ENCODE results near the gene ATOH8.

DNA sequence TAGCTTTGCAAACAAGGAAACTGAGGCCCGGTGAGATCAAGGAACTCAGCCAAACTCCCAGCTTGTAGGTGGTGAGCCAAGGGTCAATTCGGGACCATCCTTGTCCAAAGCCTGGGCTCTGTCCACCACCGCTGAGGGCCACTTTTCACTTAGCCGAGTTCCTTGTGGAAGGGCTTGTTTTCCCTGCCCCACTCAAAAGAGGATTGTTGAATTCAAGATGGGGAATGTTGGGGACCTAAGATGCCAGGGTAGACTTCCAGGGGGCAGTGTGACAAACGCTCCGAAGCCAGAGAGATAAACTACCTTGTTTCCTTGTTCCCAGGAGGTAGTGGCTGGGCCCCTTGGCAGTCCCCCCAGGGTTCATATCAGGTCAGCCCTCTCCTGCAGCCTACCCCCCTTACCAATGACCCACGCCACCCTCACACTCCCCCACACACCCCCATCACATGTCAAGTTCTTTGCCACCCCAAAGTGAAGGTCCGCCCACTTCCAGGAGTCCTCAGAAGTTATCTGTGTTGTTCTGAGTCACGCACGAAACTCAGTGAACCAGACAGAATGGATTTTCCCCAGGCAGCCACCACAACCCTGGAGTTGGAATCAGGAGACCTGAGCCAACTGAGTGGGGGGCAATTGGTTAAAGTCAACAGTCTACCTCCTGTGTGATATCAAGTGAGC, 10.3 kb upstream of the ATOH8 start:
- TF ChIP-seq, protein P1, sequence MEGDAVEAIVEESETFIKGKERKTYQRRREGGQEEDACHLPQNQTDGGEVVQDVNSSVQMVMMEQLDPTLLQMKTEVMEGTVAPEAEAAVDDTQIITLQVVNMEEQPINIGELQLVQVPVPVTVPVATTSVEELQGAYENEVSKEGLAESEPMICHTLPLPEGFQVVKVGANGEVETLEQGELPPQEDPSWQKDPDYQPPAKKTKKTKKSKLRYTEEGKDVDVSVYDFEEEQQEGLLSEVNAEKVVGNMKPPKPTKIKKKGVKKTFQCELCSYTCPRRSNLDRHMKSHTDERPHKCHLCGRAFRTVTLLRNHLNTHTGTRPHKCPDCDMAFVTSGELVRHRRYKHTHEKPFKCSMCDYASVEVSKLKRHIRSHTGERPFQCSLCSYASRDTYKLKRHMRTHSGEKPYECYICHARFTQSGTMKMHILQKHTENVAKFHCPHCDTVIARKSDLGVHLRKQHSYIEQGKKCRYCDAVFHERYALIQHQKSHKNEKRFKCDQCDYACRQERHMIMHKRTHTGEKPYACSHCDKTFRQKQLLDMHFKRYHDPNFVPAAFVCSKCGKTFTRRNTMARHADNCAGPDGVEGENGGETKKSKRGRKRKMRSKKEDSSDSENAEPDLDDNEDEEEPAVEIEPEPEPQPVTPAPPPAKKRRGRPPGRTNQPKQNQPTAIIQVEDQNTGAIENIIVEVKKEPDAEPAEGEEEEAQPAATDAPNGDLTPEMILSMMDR (IDR thresholded peaks at IDR 0.05) = no peak
- TF ChIP-seq POLR2A (IDR thresholded peaks at IDR 0.05) = no peak

Measured in uterus (tissue), 2 donors.